ENCODE data around the gene LRCOL1. TPM values are rescaled to one million over a fixed set of nuclear protein-coding genes. Genes with fewer than 3 reads are reported as not detected.

Gene LRCOL1
- total and polyA plus RNA-seq, 12 donors, result 0.22 to 1.4 (median 1.2) TPM; not detected in 5

DNA sequence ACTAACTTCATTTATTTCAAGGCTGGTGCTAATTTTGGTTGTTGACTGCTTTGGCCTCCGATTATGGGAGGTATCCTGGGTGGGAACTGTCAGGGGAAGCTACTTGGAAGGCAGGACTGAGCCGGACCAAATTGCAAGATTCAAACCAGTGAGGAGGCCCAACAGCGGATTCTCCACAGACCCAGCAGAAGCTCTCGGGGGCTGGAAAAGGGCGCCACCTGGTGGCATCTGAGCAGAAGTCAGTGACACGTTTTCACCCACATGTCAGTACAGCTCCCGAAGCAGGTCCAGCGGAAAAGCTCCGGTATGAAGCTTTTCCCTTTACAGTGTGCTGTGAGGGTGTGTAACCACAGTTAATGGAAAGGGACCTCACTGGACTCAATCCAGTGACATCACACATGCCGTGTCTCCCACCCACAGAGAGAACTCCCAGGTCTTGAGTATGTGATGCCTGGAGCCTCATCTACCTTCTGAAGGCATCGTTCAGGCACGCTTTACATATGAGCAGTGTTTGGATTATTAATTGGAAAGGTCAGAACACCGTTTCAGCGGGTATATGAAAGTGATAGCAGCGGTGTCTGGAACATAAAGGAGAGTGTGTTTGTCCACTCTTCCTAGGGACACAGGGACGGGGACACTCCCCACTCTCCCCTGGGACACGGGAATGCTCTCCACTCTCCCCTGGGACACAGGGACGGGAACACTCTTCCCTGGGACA is 4.6 kb upstream of the LRCOL1 start:
- TF ChIP-seq POLR2A (IDR thresholded peaks at IDR 0.05), result no peak
- TF ChIP-seq, protein P1, sequence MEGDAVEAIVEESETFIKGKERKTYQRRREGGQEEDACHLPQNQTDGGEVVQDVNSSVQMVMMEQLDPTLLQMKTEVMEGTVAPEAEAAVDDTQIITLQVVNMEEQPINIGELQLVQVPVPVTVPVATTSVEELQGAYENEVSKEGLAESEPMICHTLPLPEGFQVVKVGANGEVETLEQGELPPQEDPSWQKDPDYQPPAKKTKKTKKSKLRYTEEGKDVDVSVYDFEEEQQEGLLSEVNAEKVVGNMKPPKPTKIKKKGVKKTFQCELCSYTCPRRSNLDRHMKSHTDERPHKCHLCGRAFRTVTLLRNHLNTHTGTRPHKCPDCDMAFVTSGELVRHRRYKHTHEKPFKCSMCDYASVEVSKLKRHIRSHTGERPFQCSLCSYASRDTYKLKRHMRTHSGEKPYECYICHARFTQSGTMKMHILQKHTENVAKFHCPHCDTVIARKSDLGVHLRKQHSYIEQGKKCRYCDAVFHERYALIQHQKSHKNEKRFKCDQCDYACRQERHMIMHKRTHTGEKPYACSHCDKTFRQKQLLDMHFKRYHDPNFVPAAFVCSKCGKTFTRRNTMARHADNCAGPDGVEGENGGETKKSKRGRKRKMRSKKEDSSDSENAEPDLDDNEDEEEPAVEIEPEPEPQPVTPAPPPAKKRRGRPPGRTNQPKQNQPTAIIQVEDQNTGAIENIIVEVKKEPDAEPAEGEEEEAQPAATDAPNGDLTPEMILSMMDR (IDR thresholded peaks at IDR 0.05), result peak; percentile 83 to 91 (median 88)
- Histone ChIP-seq H3K4me3 (no peak overlapping the region), H3K36me3 (replicated peaks in 1 of 2) (no peaks in the 10 kb centered on the region), H3K27me3 (peaks cover 50% of the 10 kb centered on the region), H3K27ac (no peak overlapping the region), H3K9me3 (replicated peaks in 1 of 3) (no peaks in the 10 kb centered on the region), H3K4me1 (replicated peaks in 1 of 2) (peaks cover 0 to 3% of the 10 kb centered on the region in 2 donors)
- peak; percentile 73 to 90 (median 88) for DNase-seq
- WGBS, 4 donors, result 26 to 31% (median 28%) methylated on average over 17 to 18 of the region's 18 CpGs
- intact Hi-C loops (cut with DNase I), result loop anchor here (10.0 kb wide), 2 partner anchors 200 to 460 kb away; no protein-coding TSS in a partner anchor

GRCh38 chr12:132614029-132614428 is 3.6 kb upstream of the LRCOL1 start:
- H3K9me3 ChIP-seq (replicated peaks in 1 of 3), result no peaks in the 10 kb centered on the region
- no peak overlapping the region for H3K4me3 ChIP-seq
- intact Hi-C loops (cut with DNase I), result loop anchor here (10.0 kb wide), 2 partner anchors 199 to 459 kb away; no protein-coding TSS in a partner anchor
- 72 to 87% (median 73%) methylated on average over 5 of the region's 5 CpGs for WGBS, 4 donors
- no peak for DNase-seq
- peaks cover 42% of the 10 kb centered on the region for H3K27me3 ChIP-seq
- H3K36me3 ChIP-seq (replicated peaks in 1 of 2), result no peaks in the 10 kb centered on the region
- no peak overlapping the region for H3K27ac ChIP-seq
- peaks cover 0 to 3% of the 10 kb centered on the region in 2 donors for H3K4me1 ChIP-seq (replicated peaks in 1 of 2)
- TF ChIP-seq, protein P1 (IDR thresholded peaks at IDR 0.05), result no peak
- TF ChIP-seq POLR2A (IDR thresholded peaks at IDR 0.05), result no peak

GRCh38 chr12:132611620-132612019 is 1.2 kb upstream of the LRCOL1 start:
- Histone ChIP-seq H3K4me1 (replicated peaks in 1 of 2) (no peaks in the 10 kb centered on the region), H3K36me3 (replicated peaks in 1 of 2) (no peaks in the 10 kb centered on the region), H3K27ac (no peak overlapping the region), H3K4me3 (no peak overlapping the region), H3K27me3 (peaks cover 31% of the 10 kb centered on the region), H3K9me3 (replicated peaks in 1 of 3) (no peaks in the 10 kb centered on the region)
- intact Hi-C loops (cut with DNase I), result loop anchor here (2.0 to 10.0 kb wide), 3 partner anchors 197 to 457 kb away; no protein-coding TSS in a partner anchor
- no peak for TF ChIP-seq POLR2A (IDR thresholded peaks at IDR 0.05)
- TF ChIP-seq, protein P1 (IDR thresholded peaks at IDR 0.05), result no peak
- no peak for DNase-seq
- 85 to 91% (median 89%) methylated on average over 8 to 10 of the region's 10 CpGs for WGBS, 4 donors

GRCh38 chr12:132610866-132611602 is 652 bp upstream of the LRCOL1 start:
- TF ChIP-seq, protein P1 (IDR thresholded peaks at IDR 0.05), result no peak
- no peak for TF ChIP-seq POLR2A (IDR thresholded peaks at IDR 0.05)
- 68 to 82% (median 76%) methylated on average over 18 to 33 of the region's 33 CpGs for WGBS, 4 donors
- Histone ChIP-seq H3K27ac (no peak overlapping the region), H3K4me1 (replicated peaks in 1 of 2) (no peaks in the 10 kb centered on the region), H3K27me3 (peaks cover 28% of the 10 kb centered on the region), H3K9me3 (replicated peaks in 1 of 3) (no peaks in the 10 kb centered on the region), H3K36me3 (replicated peaks in 1 of 2) (no peaks in the 10 kb centered on the region), H3K4me3 (no peak overlapping the region)
- DNase-seq, result no peak
- intact Hi-C loops (cut with DNase I), result loop anchor here (10.0 kb wide), 2 partner anchors 196 to 456 kb away; no protein-coding TSS in a partner anchor

Data from adrenal gland (tissue), 12 donors.